Measurements from ENCODE around the gene BLOC1S2.
"Not testable (repeated sequence)": the region's sequence is repeated elsewhere in the genome, so short reads cannot be mapped to it uniquely, and the experiment has no call there.

Gene BLOC1S2

DNA sequence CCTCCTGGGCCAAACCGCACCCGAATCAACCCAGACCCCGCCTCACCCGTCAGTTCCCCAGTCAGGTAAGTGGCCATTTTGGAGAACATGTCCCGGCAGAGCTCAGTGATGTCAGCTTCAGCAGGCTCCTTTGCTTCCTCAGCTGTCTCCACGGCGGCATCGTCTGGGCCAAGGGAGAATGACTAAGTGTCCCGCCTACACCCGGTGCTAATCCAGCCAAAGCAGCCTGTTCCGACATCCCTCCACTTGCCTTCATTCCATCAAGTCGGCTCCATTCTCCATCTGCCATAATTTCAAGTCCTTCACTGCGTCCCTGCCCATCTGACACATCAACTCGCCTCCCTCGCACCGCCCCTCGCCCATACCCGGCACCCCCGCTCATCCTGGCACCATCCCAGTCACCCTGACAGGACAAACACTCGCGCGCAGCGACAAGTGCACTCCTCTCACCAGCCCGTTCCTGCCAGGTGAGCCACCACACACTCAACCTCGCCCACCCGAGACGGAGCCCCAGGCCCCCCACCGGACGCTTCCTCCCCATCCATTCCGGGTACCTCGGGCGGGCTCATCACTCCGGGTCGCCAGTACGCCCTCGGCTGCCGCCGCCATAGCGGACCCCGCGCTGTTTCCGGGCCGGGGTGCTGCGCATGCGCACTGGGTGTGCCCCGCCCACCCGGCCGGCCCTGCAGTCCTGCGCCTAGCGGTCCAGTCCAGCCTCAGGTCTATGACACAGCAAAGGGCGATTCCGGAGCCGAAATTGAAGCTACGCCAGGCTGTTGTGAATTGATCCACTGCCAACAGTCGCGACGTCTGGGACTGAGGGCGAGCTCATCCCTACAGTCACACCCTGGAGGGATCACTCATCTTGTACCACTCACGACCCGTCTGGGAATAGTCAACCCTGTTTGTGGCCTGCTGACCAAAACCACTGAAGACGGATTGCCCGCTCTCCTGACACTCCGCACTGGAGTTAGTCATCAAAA is at the start of gene BLOC1S2:
Gene BLOC1S2, minus strand, starts transcription at position 630 of the 983 bp plus-strand sequence. Its CDS starts 21 bp downstream, at position 609.
- DNase-seq = peak; percentile 92

- DNase-seq = no peak
These were observed 48.3 kb upstream of the BLOC1S2 start for GRCh38 chr10:100334762-100335161.

- no peak for DNase-seq
These were observed 47.4 kb upstream of the BLOC1S2 start for GRCh38 chr10:100333661-100334440.

DNA sequence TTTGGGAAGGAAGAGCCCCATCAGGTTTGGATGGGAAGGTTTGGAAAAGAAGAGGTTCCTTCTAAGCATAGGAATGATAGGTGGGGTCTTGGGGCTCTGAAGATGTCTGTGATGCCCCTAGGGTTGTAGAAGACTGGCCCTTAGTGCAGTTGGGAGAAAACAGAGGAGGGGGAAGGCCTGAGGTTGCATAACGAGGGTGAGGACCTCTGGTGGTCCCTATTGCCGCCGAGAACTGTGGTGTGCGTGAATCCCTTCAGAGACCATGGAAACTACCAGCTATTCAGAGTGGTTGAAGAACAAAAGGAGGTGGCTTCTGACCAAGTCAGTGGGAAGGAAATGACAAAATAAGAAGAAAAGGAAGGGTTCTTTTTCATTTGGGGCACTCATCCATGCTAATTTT is 46.6 kb upstream of the BLOC1S2 start:
- DNase-seq = no peak

DNA sequence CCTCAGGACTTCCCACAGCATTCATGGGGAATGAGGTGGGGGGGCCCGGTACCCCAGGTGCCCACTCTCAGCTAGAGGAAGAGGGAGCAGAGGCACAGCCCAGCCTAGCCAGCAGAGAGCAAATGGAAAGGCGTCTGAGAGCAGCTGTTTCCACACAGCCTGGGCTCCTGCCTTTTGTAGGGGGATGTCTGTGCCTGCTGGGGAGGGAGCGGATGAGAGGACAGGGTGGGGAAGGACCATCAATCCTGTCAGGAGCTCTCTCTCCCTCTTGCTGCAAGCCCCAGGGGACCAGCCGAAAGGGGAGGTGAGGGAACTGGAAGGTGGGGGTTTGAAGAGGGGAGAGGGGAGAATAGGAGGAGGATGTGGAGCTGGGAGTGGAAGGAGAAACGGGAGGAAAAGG is 43.6 kb upstream of the BLOC1S2 start, which contains the start of gene PKD2L1:
Gene PKD2L1, minus strand, starts transcription at position 150 of the 400 bp plus-strand sequence. Its CDS starts 125 bp downstream, at position 25.
- DNase-seq = no peak

DNA sequence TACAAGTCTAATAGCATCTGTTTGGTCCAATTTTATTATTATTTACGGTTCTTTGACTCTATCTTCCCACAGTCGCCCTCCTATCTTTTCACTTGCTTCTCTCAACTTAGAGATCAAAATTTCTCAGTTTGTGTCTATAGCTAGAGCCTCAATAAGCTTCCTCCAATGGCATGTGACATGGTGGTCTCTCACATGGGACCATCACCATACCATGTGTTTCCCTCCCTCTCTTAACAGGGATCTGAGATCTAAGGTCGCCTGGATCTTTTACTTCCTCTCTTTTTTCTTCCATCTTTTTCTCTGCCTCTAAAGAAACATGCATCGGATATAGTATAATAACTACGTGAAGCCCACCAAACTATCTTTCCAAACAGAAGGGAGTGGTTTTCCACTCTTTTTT is 41.7 kb upstream of the BLOC1S2 start:
- DNase-seq = no peak

DNA sequence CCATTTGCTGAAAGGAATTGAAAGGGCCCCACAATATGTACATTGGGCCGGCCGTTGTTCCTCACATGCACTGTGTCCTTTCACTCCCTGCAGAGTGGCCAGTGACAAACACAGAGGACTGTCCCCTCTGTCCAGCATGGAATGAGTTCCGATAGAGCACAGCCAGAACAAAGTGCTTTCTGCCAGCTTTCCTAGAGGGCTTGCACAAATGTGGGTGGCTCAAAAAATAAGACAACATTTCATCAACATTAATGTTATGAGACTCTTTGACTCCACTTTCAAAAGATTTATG is 41.2 kb upstream of the BLOC1S2 start:
- no peak for DNase-seq

GRCh38 chr10:100327007-100327717 is 40.7 kb upstream of the BLOC1S2 start:
- no peak for DNase-seq

DNA sequence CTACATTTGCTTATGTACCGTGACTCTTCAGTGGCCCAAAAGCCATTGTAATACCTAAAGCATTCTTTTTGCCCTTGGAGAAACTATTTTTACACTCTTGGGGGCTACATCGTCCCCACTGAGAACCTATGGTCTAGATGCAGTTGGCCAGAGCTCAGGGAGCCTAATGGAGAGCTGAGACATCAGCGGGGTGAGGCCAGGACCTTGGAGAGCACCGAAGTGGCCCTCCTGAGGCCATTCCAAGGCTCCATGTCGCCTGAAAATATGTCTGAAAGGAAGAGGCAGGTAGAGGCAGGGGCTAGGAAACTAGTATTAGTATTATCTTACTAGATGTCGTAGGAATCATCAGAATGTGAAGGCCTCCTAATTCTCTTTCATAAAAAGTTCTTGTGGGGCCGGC is 38.7 kb upstream of the BLOC1S2 start:
- no peak for DNase-seq

- DNase-seq = no peak
These were observed 33.4 kb upstream of the BLOC1S2 start for GRCh38 chr10:100319707-100320402.

GRCh38 chr10:100318207-100318606 is 31.7 kb upstream of the BLOC1S2 start:
- no peak for DNase-seq

- no peak for DNase-seq
These were observed 29.1 kb upstream of the BLOC1S2 start for GRCh38 chr10:100315615-100316014.

DNA sequence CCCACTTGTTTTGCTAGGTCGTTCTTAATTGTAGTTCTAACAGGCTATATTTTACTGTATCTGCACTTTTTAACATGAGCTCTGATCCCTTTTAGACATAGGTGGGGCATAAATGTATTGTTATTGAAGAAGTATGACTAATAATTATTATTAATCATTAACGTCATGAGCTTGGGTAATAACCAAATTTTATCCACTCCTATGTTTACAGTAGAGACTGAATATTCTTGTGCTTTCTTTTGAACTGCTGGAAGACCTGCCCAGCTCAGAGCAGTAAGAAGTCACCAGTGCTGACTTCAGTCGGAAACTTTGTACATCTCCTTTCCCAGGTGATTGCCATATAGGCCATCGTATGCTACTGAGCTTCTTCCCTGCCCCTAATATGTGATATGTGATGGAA is 24.8 kb upstream of the BLOC1S2 start:
- no peak for DNase-seq

GRCh38 chr10:100307684-100308083 is 21.2 kb upstream of the BLOC1S2 start:
- no peak for DNase-seq

- DNase-seq = no peak
These were observed 20.4 kb upstream of the BLOC1S2 start for GRCh38 chr10:100306861-100307260.

DNA sequence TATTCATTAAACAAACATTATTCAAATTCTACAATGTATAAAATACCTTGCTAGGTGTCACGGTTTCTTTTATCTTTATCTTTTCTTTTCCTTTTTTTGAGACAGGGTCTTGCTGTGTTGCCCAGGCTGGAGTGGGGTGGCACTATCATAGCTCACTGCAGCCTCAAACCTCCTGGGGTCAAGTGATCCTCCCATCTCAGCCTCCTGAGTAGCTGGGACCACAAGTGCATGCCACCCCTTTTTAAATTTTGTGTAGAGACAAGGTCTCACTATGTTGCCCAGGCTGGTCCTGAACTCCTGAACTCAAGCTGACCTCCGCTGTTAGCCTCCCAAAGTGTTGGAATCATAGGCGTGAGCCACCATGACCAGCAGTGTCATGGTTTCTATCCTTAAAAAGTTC is 17.9 kb upstream of the BLOC1S2 start:
- DNase-seq = no peak

GRCh38 chr10:100303724-100304319 is 17.3 kb upstream of the BLOC1S2 start:
- no peak for DNase-seq

DNA sequence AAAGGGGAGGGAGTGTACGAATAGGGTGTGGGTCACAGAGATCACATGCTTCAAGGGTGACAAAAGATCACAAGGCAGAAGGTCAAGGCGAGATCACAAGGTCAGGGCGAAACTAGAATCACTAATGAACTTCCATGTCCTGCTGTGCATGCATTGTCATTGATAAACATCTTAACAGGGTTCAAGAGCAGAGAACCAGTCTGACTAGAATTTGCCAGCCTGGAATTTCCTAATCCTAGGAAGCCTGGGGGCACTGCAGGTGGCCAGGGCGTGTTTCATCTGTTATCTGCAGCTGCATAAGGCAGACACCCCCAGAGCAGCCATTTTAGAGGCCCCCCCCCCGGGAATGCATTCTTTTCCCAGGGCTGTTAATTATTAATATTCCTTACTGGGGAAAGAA is 14.6 kb upstream of the BLOC1S2 start:
- DNase-seq = not testable (repeated sequence)

DNA sequence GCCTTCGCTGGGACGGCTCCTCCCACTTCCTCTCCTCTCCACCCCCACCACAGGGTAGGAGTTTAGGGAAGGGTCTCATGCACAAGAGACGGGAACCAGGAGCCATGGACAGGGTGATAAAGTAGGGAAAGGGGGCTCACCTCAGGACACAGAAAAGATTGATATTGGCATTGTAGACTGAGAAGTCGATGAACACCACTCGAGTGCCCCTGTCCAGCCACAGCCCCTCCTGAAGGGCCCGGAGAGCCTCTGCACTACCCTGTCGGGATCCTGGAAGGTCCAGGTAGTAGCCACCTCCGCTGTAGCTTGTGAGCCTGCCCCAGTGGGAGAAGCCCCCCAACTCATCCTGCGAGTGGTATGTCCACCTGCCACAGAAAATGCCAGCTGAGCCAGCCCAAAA is 10.8 kb upstream of the BLOC1S2 start:
- DNase-seq = no peak

- DNase-seq = no peak
These were observed 6.6 kb upstream of the BLOC1S2 start for GRCh38 chr10:100293066-100293465.

DNA sequence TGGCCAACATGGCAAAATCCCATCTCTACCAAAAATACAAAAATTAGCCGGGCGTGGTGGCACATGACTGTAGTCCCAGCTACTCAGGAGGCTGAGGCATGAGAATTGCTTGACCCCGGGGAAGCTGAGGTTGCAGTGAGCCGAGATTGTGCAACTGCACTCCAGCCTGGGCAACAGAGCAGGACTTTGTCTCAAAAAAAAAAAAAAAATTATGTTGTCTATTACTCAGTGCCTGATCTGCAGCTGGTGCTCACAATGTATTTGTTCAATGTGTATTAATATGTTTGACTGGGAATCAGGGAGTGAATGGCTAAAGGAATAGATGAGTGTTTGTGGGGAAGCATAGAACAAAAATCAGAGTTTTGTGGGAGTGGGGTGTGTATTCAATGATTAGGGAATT is 5.8 kb upstream of the BLOC1S2 start:
- not testable (repeated sequence) for DNase-seq

GRCh38 chr10:100291356-100291755 is 4.9 kb upstream of the BLOC1S2 start:
- no peak for DNase-seq

Measured in T1000 (cell line).